Activated T-cell treated with anti-CD3 and anti-CD28 coated beads for 24 hours (primary cell): ENCODE results near the gene ITPKB.
"Not testable (repeated sequence)": the region's sequence is repeated elsewhere in the genome, so short reads cannot be mapped to it uniquely, and the experiment has no call there.

Experiments used
- DNase-seq: peaks from one replicate; pipeline ENCODE4 v3.0.0-alpha.2; 2020; ENCODE audit warnings: low read depth

ITPKB gene

DNA sequence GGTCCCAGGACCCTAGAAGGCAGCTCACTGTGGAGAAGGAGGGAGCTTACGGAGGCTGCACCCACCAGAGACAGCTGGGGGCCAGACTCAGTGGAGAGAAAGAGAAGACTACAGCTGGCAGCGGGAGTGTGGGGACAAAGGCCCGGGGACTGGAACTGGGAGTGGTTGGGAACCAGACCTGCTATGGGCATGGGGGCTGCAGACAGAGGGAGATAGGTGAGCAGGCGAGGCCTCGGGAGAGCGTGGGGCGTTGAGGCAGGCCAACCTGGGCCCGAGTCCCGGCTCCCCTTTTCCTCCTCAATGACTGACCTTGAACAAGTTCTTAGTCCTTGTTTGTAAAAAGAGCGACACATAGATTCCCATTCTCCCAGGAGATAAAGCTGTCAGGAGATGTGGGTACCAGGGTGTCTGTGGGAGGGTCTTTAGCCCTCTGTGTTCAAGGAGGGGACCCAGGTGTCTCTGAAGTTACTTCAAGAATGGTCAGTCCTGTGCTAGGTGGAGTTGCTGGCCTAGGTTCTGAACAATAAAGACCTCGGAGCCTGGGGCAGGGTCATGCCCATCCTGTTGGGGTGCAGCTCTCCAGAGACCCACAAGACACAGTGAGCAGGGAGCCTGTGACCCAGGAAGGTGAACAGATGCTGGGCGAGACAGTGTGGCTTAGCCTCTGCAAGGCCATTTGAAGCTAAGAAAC is 87.9 kb downstream of the ITPKB start:
- no peak for DNase-seq

DNA sequence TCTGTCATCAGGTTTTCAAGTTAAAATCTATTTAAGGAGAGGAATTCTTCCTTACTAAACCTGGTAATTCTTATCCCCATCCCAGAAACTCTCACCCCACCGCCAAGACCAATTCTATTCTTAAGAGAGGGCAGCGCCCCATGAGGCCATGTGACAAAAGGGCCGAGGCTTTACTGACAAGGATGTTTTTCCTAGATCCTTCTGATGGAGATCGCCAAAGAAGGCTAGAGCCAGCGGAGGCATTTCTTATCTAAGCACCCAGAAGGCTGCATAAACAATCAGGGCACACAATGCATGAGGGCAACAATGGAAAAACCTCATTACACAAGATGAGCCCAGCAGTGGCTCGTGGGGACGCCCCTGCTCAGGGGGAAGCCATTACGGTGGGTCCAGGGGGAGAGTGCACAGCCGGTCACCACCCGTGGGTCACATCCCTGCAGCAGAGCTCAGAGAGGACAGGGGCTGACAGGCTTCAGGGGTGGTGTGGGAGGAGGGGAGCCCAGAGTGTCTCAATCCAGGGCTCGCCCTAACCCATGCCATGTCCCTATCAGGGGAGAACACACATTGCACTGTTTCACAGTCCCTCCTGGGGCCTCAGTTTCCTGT is 88.7 kb downstream of the ITPKB start:
- no peak for DNase-seq

DNA sequence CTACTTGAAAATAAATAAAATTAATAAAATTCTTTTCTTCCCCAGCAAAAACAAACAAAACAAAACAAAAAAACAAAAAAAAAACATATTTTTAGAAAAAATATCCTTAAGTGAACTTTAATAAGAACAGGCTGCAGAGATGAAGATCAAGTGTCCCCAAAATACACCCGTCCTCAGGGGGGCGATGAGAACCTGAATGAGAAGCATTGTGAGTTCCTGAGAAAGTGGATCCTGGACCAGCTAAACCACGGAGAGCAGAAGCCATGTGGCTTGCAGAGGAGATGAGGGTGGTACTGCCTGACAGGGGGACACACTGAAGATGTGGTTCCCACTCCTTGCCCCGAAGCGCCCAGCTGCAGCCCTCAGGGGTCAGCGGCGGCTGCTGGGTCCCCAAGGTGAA is 89.3 kb downstream of the ITPKB start:
- no peak for DNase-seq

DNA sequence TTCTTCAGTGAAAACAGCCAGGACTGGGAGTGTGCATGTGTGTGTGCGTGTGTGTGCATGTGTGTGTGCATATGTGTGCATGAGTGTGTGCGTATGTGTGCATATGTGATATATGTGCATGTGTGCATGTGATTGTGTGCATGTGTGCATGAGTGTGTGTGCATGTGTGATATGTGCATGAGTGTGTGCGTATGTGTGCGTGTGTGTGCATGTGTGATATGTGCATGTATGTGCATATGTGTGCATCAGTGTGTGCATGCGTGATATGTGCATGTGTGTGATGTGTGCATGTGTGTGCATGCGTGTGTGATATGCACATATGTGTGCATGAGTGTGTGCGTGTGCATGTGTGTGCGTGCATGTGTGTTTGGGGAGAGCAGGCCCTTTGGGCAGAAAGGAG is 89.8 kb downstream of the ITPKB start:
- DNase-seq, result no peak

DNA sequence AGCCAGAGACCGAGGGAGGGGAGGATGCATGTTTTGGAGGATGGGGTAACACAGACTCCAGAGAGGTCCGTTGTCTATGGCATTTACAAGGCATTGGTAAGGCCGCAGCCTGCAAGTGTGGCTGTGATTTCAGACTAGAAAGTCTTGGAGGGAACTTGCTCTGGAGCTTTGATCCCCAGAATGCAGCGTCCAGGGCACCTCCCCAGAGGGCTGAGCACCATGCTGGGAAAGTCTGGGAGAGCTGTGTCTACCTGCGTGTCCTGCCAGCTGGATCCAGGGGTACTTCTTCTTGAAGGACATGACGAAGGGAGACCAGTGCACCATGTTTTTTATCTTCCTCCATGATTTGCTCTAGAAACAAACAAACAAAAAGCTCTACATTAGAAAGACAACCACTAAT is 90.7 kb downstream of the ITPKB start:
- DNase-seq, result no peak

DNA sequence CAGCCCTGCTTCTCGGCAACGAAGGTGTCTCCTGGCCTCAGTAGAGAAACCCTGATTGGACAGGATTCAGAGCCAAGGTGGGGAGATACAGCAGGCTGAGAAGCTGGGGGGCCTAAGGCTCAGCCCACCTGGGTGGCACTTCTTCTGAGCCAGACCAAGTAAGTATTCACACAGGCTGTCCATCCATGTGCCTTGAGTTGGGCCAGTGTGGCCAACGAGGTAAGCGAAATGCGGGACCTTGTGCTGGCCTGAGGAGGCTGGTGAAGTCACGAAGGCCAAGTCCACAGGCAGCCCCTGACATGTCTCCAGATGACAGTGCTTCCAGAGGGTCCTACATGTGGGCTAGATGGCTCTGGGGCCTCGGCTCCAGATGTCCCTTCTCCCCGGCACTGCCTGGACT is 91.4 kb downstream of the ITPKB start:
- no peak for DNase-seq

DNA sequence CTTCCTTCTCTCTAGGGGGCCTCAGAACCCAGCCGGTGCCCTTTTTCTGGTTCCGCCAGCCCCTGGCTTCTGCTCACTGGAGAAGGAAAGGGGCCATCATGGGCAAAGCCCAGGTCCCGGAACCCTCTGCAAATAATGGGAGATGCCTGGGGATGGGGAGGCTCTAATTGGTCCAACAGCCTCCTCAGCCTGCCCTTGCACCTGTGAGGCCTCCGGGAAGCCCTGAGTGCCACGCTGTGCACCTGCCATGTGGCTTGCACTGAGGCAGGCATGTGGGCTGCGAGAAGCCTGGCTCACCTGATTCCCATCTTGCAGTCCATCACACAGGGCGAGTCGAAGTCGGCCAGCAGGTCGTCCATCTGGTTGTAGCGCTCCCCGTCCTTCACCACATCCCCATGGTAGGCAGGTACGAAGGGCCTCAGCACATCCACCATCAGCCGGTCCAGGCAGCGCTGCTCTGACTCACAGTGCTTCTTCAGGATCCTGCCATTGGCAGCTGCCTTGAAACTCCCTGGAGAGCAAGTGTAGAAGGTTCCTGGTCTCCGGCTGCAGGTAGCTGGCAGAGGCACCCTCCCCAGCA is 92.1 kb downstream of the ITPKB start:
- no peak for DNase-seq

DNA sequence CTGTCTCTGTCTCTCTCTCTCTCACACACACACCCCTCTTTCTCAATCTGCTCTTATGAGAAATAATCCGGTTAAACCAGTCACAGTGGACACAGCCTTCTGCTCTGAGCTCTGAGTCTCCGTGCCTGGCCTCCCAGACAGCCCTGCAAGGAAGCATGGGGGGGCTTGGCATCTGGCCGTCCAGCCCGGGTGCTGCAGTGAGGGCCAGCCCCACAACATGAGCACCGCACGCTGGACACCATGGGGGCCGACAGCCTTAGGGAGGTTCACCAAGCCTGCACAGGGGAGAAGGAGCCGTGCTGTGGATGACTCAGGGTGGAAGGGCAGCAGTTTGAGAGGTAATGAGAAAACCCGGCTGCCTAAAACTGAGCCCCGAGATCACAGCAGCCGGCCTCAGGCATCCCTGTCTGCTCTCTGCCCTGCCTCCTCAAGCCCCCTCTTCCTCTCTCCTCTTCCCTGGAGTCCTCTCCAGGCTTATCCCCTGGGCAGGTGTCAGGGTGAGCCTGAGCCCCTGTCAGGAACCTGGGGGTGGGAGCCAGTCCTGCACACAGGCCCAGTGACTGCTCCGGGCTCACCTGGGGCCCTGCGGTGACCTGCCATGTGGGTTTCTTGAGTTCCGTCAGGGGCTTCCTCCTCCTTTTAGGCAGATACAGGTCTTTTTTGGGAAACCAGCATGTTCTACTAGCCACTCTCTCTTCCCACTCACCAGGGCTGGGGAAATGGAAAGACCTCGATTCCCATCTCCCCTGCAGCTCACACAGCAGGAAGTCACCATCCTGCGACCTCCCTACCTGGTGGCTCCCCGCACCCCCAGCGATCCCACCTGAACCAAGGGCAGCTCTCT is 92.8 kb downstream of the ITPKB start:
- DNase-seq, result no peak

DNA sequence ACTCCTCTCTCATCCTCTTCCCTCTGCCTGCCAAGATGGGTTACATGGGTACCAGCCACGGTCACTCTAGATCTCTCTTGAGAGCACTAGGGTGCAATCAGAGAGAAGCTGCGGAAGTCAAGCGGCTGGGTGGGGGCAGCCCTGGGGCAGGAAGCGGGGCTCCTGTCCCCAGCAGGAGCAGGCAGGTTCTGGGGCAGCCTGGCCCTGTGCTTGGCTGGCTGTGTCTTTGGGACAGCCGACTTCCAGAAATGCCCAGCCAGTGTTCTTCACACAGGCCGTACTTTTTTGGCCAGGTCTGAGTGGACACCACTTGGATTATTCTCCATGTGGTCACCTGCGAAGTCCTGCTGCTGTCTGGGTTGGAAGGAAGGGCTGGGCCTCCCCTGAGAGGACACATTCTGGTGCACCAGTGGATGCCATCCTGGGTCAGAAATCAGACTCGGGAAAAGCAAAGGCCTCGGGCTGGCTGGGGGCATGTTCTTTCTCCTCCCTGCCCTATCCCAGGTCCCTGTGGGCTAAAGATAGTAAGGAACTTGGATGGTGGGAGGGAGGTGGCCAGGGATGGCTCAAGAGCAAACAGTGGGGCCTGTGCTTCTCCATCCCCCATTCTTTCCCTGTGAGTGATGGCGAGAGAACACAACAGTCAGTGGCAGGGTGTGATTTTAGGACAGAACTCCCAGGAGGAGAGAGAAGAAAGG is 93.7 kb downstream of the ITPKB start:
- DNase-seq, result no peak

DNA sequence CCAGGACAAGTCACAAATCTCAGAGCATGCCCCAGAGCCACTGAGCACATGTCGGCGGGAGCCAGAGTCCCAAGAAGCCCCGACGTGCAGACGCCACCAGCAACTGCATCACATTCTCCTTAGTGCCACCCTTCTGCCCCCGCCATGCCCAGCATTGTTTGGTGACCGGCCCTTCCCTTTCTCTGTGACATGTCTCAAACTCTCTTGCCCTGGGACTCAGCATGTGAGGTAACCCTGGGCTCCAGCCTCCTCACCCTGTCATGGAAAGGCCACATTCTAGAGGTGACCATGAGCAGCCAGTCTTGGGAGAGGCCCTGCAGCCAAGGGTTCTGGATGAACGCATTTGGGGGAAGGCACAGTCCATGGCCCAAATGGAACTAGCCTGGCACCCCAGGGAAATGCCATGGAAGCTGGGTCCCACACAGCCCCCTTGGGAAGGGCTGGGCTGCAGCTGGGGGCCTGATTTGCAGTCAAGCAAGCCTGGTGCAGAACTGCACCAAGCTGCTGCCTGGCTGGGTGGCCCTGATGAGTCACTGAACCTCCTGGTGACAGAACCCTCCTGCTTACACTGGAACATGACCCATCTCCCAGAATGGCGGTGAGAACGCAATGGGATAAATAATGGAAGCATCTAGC is 94.4 kb downstream of the ITPKB start:
- no peak for DNase-seq

DNA sequence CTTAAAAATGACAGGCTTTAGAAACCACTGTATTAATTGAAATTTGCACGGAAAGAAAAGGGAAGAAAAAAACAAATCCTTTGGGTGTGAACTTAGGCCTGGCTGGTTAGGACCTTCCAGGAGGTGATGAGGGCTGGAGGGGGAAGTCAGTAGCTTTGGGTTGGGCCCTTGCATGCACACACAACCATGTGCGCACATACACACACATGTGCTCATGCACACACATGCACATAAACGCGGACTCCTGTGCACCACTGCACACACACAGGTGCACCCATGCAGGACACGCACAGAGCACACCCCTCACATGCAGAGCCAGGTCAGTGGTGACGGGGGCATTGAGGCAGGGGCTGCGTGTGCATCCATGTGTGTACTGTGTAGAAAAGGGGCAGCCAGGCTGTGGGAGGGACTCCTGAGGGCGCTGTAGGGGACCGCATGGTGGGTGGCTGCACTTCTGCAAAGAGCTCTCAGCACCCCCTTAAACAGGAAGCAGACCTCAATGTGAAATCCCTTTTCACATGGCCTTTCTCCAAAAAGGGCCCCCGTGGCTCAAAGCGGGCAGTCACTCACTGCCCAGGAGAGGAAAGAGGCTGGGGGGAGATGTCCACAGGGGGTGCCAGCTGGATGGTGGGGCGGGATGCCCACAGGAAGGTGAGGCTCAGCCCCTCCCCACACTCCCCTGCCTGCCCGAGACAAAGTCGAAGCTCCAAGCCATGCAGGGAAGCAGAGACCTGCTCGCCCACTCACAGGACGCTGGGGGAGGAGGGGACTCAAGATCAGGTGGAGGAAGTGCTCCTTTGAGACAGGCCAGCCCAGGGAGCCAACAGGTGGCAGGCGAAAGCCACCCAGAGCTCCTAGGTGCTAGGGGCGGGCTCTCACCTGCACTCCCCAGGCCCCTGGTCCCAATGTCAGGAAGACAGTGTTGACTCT is 95.2 kb downstream of the ITPKB start:
- no peak for DNase-seq

DNA sequence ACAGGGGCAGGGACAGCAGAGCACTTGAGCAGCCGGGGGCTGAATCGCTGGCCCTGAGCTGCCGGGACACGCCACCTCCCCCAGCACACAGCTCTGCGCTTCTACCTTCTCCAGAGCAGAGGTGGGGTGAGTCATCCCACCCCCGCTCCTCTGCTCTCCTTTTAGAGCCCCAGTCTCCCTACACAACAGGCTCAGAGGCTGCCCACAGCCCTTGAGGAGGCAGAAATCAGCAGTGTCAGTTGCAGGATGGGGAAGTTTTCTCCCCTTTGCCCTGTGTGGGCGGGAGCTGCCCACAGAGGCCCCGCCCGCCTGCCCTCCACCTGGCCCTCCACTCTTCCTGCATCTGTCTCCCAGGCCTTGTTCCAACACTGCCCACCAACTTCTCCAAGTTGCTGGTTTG is 95.9 kb downstream of the ITPKB start:
- peak; percentile 64 for DNase-seq

DNA sequence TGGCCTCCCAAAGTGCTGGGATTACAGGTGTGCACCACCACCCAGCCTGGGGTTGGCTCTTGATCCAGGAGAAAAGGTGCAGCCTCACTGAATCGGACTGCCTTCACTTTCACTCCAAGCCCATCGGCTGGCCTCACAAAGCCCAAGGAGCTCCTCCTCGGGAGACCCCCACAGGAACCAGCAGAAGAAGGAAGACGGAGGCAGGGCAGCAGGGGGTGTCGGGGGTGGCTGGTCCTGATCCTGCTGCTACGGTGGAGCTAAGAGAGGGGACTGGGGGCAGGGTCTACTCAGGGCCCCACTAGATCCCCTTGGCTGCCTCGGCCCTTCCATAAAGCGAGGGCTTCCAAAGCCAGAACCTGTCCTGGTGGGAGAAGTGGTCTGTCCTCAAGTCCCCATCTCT is 96.7 kb downstream of the ITPKB start:
- no peak for DNase-seq

DNA sequence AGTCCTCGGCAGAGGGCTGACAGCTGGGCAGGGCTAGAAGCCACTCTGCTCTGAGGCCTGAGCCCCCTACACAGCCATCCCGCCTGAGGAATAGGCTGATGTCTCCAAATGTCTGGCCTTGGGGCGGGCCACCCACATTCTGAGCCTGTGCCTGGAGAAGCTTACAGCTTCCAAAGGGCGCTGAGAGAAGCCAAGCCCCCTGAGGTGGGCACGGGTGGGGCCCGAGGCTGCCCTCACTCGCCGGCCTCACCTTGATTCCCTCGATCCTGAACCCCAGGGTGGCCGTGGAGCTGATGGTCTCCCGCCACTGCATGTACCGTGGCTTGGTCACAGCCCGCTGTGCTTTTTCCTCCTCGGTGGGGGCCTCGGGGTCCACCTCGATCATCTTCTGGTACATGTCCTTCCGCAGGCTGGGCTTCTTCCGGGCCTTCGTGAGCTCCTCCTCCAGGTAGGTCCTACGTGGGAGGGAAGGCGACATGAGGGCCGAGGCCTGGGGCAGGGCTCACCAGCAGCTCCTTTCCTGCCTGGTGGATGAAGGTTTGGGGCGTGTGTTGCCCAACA is 97.3 kb downstream of the ITPKB start:
- no peak for DNase-seq

DNA sequence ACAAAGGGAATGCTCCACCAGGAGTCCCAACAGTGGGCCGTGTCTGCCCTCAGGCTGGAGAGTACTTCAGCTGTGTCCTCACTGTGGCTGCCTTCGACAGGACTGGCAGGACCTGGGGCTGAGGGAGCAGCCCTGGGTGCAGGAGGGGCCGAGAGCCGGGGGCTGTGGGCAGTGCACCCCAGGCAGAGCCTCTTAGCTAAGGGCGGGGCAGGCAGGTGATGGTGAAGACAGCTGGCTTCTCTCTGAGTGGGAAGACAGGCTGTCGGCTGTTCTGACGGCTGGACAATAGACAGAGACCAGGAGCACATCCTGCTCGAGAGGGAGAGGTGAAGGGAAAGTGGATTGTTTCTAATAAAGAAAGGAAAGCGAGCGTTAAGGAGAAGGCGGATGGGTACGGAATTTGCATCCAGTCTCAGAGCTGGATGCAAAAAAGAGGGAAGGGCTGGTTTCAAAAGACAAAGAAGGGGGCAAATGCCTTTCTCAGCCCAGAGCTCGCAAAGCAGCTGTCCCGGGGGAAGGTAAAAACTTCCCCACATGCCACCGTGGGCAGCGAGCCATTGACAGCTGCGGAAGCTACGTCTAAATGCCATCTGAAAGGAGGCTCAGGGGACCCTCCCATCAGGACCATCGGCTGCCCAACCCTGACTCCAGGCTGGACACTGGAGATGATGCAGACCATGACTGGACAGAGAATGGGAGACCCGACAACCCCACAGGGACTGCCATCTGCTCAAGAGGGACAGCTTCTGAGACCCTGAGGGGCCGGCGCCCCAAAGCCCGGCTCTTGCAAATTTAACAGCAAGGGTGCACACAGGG is 98.6 kb downstream of the ITPKB start:
- DNase-seq, result no peak

DNA sequence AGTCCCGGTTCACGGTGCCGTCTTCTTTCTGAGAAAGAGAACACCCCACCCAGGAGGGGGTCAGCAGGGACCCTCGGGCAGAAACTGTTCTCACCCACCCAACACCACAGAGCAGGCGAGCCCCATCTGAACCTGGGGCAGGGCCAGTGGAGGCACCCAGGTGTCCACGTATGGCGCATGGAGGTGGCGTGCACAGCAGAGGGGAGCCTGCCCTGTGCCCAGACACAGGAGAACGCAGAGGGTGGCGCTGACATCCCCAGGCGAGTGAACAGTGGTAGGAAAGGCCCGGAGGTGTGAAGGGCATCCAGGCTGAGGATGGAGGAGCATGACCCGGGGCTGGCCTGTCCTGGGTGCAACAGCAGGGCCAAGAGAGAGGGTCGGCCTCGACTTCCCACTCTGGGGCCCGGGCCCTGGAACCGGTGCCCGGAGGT is 99.4 kb downstream of the ITPKB start:
- DNase-seq, result no peak

DNA sequence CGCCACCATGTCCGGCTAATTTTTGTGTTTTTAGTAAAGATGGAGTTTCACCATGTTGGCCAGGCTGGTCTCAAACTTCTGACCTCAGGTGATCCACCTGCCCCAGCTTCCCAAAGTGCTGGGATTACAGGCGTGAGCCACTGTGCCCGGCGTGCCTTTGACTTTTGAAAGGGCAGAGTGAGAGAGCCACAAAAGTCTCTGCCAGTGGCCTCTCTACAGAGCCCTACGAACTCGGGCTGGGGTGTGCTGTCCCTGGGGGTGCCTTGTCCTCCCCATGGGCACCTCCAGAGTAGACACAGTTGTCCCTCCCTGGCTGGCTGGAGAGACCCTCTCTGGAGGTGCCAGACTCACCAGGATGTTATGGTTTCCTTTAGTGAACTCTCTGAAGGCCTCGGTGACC is 99.9 kb downstream of the ITPKB start:
- DNase-seq, result not testable (repeated sequence)

DNA sequence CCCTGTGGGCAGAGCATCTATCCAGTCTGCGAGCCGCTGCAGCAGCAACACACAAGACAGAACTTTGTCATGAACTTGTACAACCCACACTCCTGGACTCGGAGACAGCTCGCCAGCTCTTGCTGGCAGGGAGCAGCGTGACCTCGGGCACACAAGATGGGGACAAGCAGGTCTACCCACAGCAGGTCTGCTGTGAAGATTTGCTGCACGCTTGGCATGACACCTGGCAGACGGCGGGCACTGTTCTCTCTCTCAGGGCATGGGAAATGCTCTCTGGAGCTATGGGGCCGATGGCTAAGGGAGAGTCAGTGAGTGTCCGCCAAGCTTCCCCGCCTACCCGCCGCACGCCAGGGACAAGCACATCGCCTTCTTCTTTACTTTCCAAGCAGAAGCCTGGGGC is 100.5 kb downstream of the ITPKB start:
- no peak for DNase-seq

DNA sequence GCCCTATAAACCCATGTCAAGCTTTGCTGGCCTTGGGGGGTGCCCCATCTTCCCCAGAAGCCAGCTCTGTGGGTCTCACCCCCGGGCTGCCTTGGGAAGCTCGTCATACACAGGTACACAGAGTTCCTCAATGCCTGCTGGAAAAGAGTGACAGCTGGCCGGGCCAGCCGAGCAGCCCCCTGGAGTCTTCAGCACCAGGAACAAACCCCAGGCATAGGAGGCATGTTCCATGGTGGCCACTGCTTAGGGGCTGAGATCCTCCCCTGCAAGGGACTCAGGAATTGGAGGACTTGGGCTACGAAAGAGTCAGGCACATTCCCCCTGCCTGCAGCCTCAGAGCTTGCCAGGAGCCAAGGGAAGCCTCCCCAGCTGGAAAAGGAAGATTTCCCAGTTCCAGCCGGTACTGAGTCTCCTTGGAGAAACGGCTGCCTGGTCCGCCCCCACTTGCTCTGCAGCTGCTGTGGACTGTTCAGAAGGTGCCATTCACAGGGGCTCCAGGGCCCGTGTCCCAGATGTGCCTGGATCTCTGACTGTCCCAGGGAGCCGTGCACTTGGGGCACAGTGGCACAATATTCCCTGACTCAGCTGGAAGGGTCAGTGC is 101.0 kb downstream of the ITPKB start:
- DNase-seq, result no peak
